Forelimb muscle (tissue), 1 donor: ENCODE measurements around the gene NGEF. TPM values are rescaled to one million over a fixed set of nuclear protein-coding genes. Genes with fewer than 3 reads are reported as not detected.

Source experiments
- DNase-seq: peaks from one replicate; pipeline ENCODE4 v3.0.0-alpha.2; 2013; ENCODE audit warnings: low read depth
- polyA plus RNA-seq: library from polyadenylated mRNA; unstranded; fragments of 120-200 nt; gene quantifications from one replicate; pipeline ENCODE4 v1.2.1, GENCODE V29; 2013; ENCODE audit not compliant: insufficient read length

NGEF gene
- polyA plus RNA-seq, 1 donor, result 1.2 TPM

DNA sequence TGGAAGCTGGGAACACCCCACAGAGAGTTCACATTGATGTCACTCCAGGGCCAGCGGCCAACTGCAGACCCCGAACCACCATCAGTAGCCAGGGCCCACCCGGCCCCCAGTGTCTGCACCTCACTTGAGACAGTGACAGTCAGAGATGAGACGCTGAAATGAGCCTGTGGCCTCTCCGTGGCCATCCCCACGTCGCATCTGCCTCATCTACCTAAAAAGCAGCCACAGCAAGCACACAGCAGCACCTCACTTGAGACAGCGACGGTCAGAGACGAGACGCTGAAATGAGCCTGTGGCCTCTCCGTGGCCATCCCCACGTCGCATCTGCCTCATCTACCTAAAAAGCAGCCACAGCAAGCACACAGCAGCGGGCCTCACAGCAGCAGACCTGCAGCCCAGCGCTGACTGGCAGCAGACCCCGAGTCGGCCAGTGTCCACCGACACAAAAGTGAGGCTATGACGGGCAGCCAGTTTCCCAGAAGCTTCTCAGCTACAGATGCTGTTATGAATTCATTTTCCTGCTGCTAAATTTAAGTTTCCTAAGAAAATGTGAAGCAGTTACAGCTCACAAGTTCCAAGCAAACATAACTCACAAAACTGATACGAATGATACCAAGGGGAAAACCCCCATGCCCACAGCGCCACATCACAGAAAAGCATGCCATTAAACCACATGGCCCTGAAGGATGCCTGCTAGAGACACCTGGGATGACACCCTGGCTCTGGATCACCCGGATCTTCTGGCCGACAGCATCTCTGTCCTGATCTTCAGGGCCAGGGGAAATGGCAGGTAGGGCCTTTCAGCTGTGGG is 115.3 kb downstream of the NGEF start:
- no peak for DNase-seq

DNA sequence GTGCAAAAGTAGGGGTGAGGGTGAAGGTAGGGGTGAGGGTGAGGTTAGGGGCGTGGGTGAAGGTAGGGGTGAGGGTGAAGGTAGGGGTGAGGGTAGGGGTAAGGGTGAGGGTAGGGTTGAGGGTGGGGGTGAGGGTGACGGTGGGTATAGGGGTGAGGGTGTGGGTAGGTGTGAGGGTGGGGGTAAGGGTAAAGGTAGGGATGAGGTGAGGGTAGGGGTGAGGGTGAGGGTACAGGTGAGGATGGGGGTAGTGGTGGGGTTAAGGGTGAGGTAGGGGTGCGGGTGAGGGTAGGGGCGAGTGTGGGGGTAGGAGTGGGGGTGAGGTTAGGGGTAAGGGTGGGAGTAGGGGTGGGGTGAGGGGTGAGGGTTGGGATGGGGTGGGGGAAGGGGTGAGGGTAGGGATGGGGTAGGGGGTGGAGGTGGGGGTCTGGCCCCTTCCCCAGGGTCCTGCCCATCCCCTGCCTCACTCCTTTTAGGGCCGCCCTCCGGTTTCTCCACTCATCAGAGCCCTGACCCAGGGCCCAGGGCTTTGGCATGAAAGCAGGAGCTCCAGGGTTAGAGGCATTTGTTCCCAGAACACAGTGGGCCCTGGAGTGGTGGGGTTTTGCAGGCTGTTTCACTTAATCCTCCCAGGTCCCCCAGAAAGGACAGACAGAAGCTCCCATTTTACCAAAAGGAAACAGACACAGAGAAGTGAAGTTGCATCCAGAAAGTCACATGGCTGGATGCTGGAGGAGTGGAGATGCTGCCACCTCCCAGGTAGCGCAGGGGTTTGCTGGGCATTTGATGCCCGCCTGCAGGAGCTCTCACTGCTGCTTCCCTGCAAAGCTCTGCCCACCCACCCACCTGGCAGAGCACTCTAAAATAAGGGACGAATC is 116.1 kb downstream of the NGEF start:
- no peak for DNase-seq

- no peak for DNase-seq
These were observed 116.9 kb downstream of the NGEF start for GRCh38 chr2:232896111-232896510.

GRCh38 chr2:232894746-232895145 is 118.3 kb downstream of the NGEF start:
- DNase-seq, result no peak

DNA sequence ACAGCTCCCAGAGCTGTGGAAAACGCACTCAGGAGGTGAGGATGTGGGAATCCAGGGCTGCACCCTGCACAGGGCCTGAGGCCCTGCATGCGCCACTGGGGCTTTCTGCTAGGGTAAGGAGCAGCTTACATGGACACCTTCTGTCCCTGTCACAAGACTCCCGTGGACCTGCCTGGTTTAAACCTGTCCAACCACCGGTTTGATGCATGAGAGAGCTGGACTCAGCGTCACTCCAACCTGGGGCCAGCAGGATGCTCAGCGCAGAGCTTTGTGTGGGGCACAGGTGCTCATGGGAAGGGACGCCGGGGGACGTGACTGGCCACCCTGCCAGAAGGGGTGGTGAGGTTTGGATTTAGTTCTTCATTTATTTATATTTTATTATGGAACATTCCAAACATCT is 118.8 kb downstream of the NGEF start:
- no peak for DNase-seq

GRCh38 chr2:232893834-232894233 is 119.2 kb downstream of the NGEF start:
- no peak for DNase-seq

- DNase-seq, result no peak
These were observed 120.2 kb downstream of the NGEF start for GRCh38 chr2:232892843-232893242.

DNA sequence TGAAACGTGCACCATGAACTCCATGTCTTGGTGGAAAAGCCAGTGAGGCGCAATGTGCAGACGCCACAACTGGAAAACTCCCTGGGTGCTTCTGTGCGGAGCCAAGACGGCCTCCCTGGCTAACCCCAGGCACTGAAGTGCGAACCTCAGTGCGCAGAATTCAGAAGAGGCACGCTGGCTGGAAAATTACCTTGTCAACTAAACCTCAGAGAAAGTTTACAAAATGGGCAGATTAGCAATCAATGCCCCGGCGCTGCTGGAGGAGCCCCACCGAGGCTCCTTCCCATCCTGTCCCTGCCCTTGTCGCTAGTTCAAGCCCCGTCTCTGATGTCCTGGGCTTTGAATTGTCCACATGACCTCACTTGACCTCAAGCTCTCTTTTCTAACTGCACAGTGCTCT is 120.8 kb downstream of the NGEF start:
- no peak for DNase-seq

GRCh38 chr2:232891621-232892071 is 121.4 kb downstream of the NGEF start:
- DNase-seq, result no peak

- no peak for DNase-seq
These were observed 122.0 kb downstream of the NGEF start for GRCh38 chr2:232890896-232891601.

GRCh38 chr2:232890536-232890895 is 122.5 kb downstream of the NGEF start:
- no peak for DNase-seq

DNA sequence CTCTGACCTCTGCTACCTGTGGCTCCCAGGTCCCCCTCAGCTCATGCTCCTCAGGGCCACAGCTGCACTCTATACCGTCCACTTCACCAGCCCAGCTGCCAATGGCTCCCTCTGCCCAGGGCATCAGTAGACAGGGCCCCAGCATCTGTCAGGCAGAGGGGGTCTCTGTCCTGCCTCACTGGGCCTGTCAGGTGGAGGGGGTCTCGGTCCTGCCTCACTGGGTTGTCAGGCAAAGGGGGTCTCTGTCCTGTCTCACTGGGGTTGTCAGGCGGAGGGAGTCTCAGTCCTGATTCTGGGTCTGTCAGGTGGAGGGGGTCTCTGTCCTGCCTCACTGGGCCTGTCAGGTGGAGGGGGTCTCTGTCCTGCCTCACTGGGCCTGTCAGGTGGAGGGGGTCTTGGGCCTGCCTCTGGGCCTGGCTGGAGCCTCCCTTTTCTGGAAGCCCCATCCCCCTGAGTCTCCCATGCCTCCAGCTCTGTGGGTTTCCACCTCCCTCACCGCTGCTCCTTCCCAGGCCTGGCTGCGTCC is 123.1 kb downstream of the NGEF start:
- DNase-seq, result no peak

DNA sequence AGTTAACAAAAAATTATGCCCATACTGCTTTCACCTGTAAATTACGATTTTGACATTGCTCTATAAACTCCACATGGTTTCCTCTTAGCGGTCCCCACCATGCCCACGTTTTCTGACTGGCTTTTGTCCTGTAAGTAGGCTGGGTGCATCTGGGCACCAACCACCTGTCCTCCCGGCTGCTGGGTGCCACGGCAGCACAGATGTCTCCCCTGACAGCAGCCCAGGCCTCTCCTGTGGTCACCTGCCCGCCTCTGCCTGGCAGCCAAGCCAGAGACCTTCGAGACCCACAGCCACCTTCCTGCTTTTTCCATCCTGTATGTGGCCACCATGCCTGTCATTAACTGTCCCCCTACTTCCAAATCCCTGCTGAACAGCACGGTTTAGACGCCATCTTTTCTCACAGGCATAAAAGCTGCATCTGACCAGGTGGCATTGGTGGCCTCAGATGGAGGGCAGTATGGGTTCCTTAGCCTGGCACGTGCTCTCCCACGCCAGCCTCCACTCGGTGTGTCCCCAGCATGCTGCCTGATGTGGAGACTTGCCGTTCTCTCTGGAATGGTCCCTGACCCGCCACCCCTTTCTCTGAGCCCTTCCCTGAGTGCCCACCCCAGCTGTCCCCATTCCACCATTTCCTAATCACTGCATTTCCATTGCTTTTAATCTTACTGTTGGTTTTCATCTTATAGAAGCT is 124.1 kb downstream of the NGEF start:
- DNase-seq, result no peak

DNA sequence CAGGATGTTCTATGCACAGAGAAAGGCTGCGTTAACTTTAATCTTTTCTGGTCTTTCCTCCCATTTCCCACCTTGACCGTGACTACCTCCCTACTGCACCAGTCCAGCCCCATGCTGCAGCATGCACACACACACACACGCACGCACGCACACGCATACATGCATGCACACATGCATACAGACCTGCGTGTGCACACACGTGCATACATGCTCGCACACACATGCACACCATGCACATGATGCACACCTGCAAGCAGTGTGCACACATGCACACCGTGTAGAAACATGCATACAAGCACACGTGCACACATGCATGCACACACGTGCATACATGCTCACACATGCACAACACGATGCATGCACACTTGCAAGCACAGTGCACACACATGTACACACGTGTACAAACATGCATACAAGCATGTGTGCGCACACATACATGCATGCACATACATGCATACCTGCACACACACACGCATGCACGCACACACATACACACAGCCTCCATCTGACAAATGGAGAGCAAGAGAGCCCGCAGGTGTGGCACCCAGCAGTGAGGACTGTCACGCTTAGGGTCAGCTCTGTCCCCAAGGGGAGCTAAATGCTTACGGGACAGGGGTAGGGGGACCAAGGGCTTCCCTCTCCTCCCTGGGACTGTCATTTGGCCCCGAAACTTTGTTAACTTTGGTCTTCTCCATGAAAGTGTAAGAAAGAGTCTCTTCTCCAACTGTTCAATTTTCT is 124.8 kb downstream of the NGEF start:
- no peak for DNase-seq

GRCh38 chr2:232887171-232887850 is 125.7 kb downstream of the NGEF start:
- no peak for DNase-seq

GRCh38 chr2:232886632-232887031 is 126.4 kb downstream of the NGEF start:
- DNase-seq, result no peak

DNA sequence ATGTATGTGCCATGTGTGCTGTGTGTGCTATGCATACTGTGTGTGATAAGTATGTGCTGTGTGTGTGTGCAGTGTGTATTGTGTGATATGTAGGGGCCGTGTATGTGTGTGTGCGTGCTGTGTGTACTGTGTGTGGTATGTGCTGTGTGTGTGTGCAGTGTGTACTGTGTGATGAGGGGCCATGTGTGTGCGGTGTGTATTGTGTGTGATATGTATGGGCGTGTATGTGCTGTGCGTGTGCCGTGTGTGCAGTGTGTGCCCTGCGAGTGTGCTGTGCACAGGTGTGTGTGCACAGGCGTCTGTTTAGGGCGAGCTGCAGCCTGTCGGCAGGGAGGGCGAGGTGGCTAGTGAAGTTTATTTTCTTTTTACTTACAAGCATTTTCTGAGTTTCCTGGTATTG is 126.9 kb downstream of the NGEF start:
- DNase-seq, result no peak

GRCh38 chr2:232885264-232885961 is 127.6 kb downstream of the NGEF start:
- DNase-seq, result no peak

- DNase-seq, result no peak
These were observed 128.3 kb downstream of the NGEF start for GRCh38 chr2:232884549-232885263.
